PC-9 (cell line): ENCODE results near the gene PPP2R5C. TPM values are rescaled to one million over a fixed set of nuclear protein-coding genes. Genes with fewer than 3 reads are reported as not detected.

ENCODE experiments used
- BruUV-seq: library from RNA; stranded (reverse); fragments of 400-500 nt; replicated peaks from 2 replicates; lab custom pipeline; 2021; lab: Mats Ljungman, UMichigan
- CTCF ChIA-PET: fragments of 300-600 bp; sonication (Branson Sonifier 250); formaldehyde crosslinking; loops from one replicate; lab custom pipeline; 2022; ENCODE audit warnings: antibody characterized with exemption; lab: Charles Lee
- POLR2A ChIA-PET: fragments of 300-600 bp; sonication (Branson Sonifier 250); formaldehyde crosslinking; loops from one replicate; lab custom pipeline; 2022; ENCODE audit warnings: antibody characterized with exemption; ENCODE audit not compliant: unreplicated experiment; lab: Charles Lee
- DNase-seq, 2 experiments: peaks; one replicate each; pipeline versions ENCODE4 v3.0.0 to v3.0.0-alpha.2; 2015 to 2022; ENCODE audit warnings: mixed read lengths in 1 of 2
- H2AFZ ChIP-seq: fragments of 200-600 bp; sonication (generic); 2 replicates; pipeline ENCODE4 v1.8.1; 2017; ENCODE audit warnings: antibody characterized with exemption
- H3F3A ChIP-seq: fragments of 200-600 bp; sonication (generic); 2 replicates; pipeline ENCODE4 v1.8.1; 2017; ENCODE audit warnings: antibody characterized with exemption, mild to moderate bottlenecking, low read depth; ENCODE audit not compliant: insufficient read depth
- H3K27ac ChIP-seq: fragments of 200-600 bp; sonication (generic); 2 replicates; pipeline ENCODE4 v1.6.1; 2016; ENCODE audit warnings: mixed run types
- H3K27me3 ChIP-seq: fragments of 200-600 bp; sonication (generic); 2 replicates; pipeline ENCODE4 v1.6.1; 2016; ENCODE audit warnings: low read depth, mixed run types; ENCODE audit not compliant: insufficient read depth
- H3K36me3 ChIP-seq: fragments of 200-600 bp; sonication (generic); 2 replicates; pipeline ENCODE4 v1.6.1; 2016; ENCODE audit warnings: low read depth, mixed run types
- H3K4me1 ChIP-seq: fragments of 200-600 bp; sonication (generic); replicated peaks from 2 replicates; pipeline ENCODE4 v1.6.1; 2016; ENCODE audit warnings: mixed run types; ENCODE audit not compliant: insufficient read depth
- H3K4me2 ChIP-seq: fragments of 200-600 bp; sonication (generic); 2 replicates; pipeline ENCODE4 v1.6.1; 2017; ENCODE audit warnings: mixed run types
- H3K4me3 ChIP-seq: fragments of 200-600 bp; sonication (generic); 2 replicates; pipeline ENCODE4 v1.6.1; 2016; ENCODE audit warnings: mixed run types
- H3K79me2 ChIP-seq: fragments of 200-600 bp; sonication (generic); 2 replicates; pipeline ENCODE4 v1.6.1; 2017; ENCODE audit warnings: low read depth, mixed run types
- H3K9me2 ChIP-seq: fragments of 200-600 bp; sonication (generic); 2 replicates; pipeline ENCODE4 v1.8.1; 2017; ENCODE audit warnings: mild to moderate bottlenecking; ENCODE audit not compliant: insufficient read depth
- H3K9me3 ChIP-seq: fragments of 200-600 bp; sonication (generic); 2 replicates; pipeline ENCODE4 v1.8.1; 2016; ENCODE audit warnings: low read depth; ENCODE audit not compliant: insufficient read depth
- H4K20me1 ChIP-seq: fragments of 200-600 bp; sonication (generic); 2 replicates; pipeline ENCODE4 v1.8.1; 2017; ENCODE audit not compliant: insufficient read depth
- CTCF ChIP-seq: fragments of 200-600 bp; sonication (generic); conservative IDR thresholded peaks from 2 replicates; pipeline ENCODE4 v1.6.1; 2017; ENCODE audit warnings: mixed run types, antibody characterized with exemption, mild to moderate bottlenecking, moderate library complexity
- EZH2 ChIP-seq: fragments of 200-600 bp; sonication (generic); IDR thresholded peaks from 2 replicates; pipeline ENCODE4 v1.8.0; 2017; ENCODE audit warnings: antibody characterized with exemption, low read depth
- intact Hi-C: fragments of 100-400 bp; cut with micrococcal nuclease; formaldehyde crosslinking; loops from one replicate; pipeline ENCODE4 v1.10.0; 2022; ENCODE audit not compliant: unreplicated experiment
- total RNA-seq: library from RNA; stranded (reverse); gene quantifications from 2 replicates; pipeline ENCODE4 v1.2.3, GENCODE V29; 2021

PPP2R5C gene
- total RNA-seq, 1 experiment from 2014 or later = 401 TPM

- H3K36me3 ChIP-seq = no peaks in the 10 kb centered on the region
- peaks cover 2% of the 10 kb centered on the region for H3K4me1 ChIP-seq
- no peak overlapping the region for H3K4me2 ChIP-seq
- POLR2A ChIA-PET = no interaction called here
- peaks cover 2% of the 10 kb centered on the region; the same call in 1 of the 2 replicates for H3F3A ChIP-seq
- H2AFZ ChIP-seq = no peak overlapping the region
- no peak for DNase-seq
- no peak for TF ChIP-seq EZH2
- TF ChIP-seq CTCF = no peak
- no peaks in the 10 kb centered on the region for H3K9me3 ChIP-seq
- H3K9me2 ChIP-seq = no peaks in the 10 kb centered on the region
- no peaks in the 10 kb centered on the region for H3K79me2 ChIP-seq
- no peaks in the 10 kb centered on the region for H4K20me1 ChIP-seq
- CTCF ChIA-PET = no interaction called here
- no TSS peak for BruUV-seq
- intact Hi-C loops = no loop called here
- peaks cover 7% of the 10 kb centered on the region; the same call in 1 of the 2 replicates for H3K27me3 ChIP-seq
- H3K27ac ChIP-seq = no peak overlapping the region
- no peak overlapping the region for H3K4me3 ChIP-seq
Observed at GRCh38 chr14:101754893-101755292, 6.6 kb upstream of the PPP2R5C start.

- Histone ChIP-seq H3K4me3 (no peak overlapping the region), H3K4me2 (no peak overlapping the region), H4K20me1 (no peaks in the 10 kb centered on the region), H3F3A (peaks cover 5% of the 10 kb centered on the region; the same call in 1 of the 2 replicates), H3K9me3 (no peaks in the 10 kb centered on the region), H3K79me2 (no peaks in the 10 kb centered on the region), H3K27me3 (peaks cover under 1% of the 10 kb centered on the region; the same call in 1 of the 2 replicates), H2AFZ (no peak overlapping the region), H3K27ac (no peak overlapping the region), H3K9me2 (no peaks in the 10 kb centered on the region), H3K36me3 (no peaks in the 10 kb centered on the region), H3K4me1 (peaks cover 6% of the 10 kb centered on the region)
- intact Hi-C loops = no loop called here
- ChIA-PET CTCF (no interaction called here), POLR2A (interaction anchor here (0.6 kb wide), 1 partner anchor 25 kb away, joined by 9 read pairs; no protein-coding TSS in a partner anchor)
- DNase-seq = no peak
- TF ChIP-seq EZH2 (no peak), CTCF (no peak)
- BruUV-seq = no TSS peak
Observed at GRCh38 chr14:101755591-101756324, 5.8 kb upstream of the PPP2R5C start.

- H3K27me3 ChIP-seq = no peaks in the 10 kb centered on the region
- no peak overlapping the region for H2AFZ ChIP-seq
- ChIA-PET CTCF (interaction anchor here (0.6 kb wide), 2 partner anchors 13 to 780 kb away, joined by 3 read pairs; no protein-coding TSS in a partner anchor), POLR2A (no interaction called here)
- H3K4me2 ChIP-seq = no peak overlapping the region
- H3K4me3 ChIP-seq = no peak overlapping the region
- intact Hi-C loops = no loop called here
- peaks cover 2% of the 10 kb centered on the region for H3K79me2 ChIP-seq
- H3F3A ChIP-seq = peaks cover 7% of the 10 kb centered on the region; the same call in 1 of the 2 replicates
- H3K36me3 ChIP-seq = no peaks in the 10 kb centered on the region
- TF ChIP-seq EZH2 (no peak), CTCF (no peak)
- DNase-seq = no peak
- no peaks in the 10 kb centered on the region for H4K20me1 ChIP-seq
- H3K9me3 ChIP-seq = no peaks in the 10 kb centered on the region
- no peaks in the 10 kb centered on the region for H3K9me2 ChIP-seq
- peaks cover 6% of the 10 kb centered on the region for H3K4me1 ChIP-seq
- H3K27ac ChIP-seq = no peak overlapping the region
- no TSS peak for BruUV-seq
Observed at GRCh38 chr14:101757064-101757838, 4.3 kb upstream of the PPP2R5C start.
